ENCODE measurements around the gene CKAP2L.

The CKAP2L gene

DNA sequence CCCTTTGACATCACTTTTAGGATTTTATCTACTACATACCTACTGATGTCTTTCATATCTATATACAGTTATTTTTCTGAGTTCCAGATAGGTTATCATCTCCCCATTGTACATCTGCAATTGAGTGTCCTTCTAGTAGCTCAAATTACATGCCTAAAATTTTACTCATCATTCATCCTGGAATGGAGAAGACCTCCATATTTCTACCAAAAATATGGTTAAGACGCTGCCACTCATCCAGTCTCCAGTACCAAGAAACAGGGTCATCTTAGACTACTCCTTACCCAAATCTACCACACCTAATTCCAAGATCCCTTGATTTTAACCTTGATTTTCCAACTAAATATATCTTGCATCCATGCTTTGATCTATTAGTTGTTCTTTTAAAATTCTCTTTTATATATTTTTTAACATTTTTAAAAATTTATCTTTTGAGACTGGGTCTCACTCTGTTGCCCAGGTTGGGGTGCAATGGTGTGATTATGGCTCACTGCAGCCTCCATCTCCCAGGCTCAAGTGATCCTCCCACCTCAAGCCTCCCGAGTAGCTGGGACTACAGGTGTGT is 8.6 kb upstream of the CKAP2L start:
- DNase-seq: no peak
- no peaks in the 10 kb centered on the region for H3K9me3 ChIP-seq (ENCODE audit: control extremely low read depth in 1 of 5, control insufficient read depth in 4 of 5, insufficient read depth in 2 of 5, low read depth in 1 of 5, low read length in 4 of 5)
- POLR2A ChIA-PET: no interaction called here
- H3K27me3 ChIP-seq (replicated peaks in 2 of 5; ENCODE audit: control insufficient read depth in 4 of 5, insufficient read depth in 5 of 5, low read length in 4 of 5): no peaks in the 10 kb centered on the region
- CTCF ChIA-PET: interaction anchor here (1.0 to 1.1 kb wide), 3 partner anchors 73 to 169 kb away, joined by 3 read pairs; no protein-coding TSS in a partner anchor
- peaks cover 0 to 17% (median 9%) of the 10 kb centered on the region in 4 experiments for H3K4me1 ChIP-seq (ENCODE audit: control extremely low read depth in 1 of 4, control insufficient read depth in 4 of 4, insufficient read depth in 4 of 4, low read length in 3 of 4)
- H3K27ac ChIP-seq (ENCODE audit: insufficient read depth in 1 of 2, low read depth in 1 of 2, low read length in 2 of 2, poor library complexity in 1 of 2, severe bottlenecking in 2 of 2): no peak overlapping the region
- H3K4me3 ChIP-seq (ENCODE audit: control insufficient read depth in 1 of 7, extremely low read depth in 1 of 7, insufficient read depth in 4 of 7, low read depth in 2 of 7, low read length in 6 of 7): no peak overlapping the region
- 13% methylated on average over 1 of the region's 2 CpGs for WGBS (ENCODE audit: insufficient coverage)
- no peaks in the 10 kb centered on the region for H3K36me3 ChIP-seq (ENCODE audit: control insufficient read depth in 4 of 4, insufficient read depth in 4 of 4, low read length in 3 of 4)

DNA sequence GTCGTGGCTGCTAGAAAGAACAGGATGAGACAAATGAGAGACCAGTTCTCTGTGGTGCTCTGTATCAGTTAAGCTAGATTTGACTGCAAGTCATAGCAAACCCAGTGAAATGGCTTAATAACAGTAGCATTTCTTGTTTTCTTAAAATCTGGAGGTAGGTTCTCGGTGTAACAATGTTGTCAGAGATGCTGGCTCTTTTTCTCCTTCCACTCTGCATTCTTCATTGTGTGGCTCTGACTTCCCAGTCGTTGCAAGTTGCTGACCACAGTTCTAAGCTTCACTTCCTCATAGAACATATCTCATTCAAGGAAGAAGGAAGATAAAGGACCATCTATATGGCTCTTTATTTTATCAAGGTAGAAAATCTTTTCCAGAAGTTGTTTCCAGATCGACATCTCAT is 7.9 kb upstream of the CKAP2L start:
- H3K9me3 ChIP-seq (ENCODE audit: control extremely low read depth in 1 of 5, control insufficient read depth in 4 of 5, insufficient read depth in 2 of 5, low read depth in 1 of 5, low read length in 4 of 5): peaks cover 0 to 4% (median 3%) of the 10 kb centered on the region in 5 experiments
- peaks cover 0 to 20% (median 6%) of the 10 kb centered on the region in 4 experiments for H3K4me1 ChIP-seq (ENCODE audit: control extremely low read depth in 1 of 4, control insufficient read depth in 4 of 4, insufficient read depth in 4 of 4, low read length in 3 of 4)
- WGBS (ENCODE audit: insufficient coverage): 43% methylated on average over 1 of the region's 4 CpGs
- no peak overlapping the region for H3K27ac ChIP-seq (ENCODE audit: insufficient read depth in 1 of 2, low read depth in 1 of 2, low read length in 2 of 2, poor library complexity in 1 of 2, severe bottlenecking in 2 of 2)
- no peaks in the 10 kb centered on the region for H3K36me3 ChIP-seq (ENCODE audit: control insufficient read depth in 4 of 4, insufficient read depth in 4 of 4, low read length in 3 of 4)
- H3K27me3 ChIP-seq (replicated peaks in 2 of 5; ENCODE audit: control insufficient read depth in 4 of 5, insufficient read depth in 5 of 5, low read length in 4 of 5): no peaks in the 10 kb centered on the region
- ChIA-PET CTCF (interaction anchor here (1.0 to 1.1 kb wide), 2 partner anchors 74 to 169 kb away, joined by 3 read pairs; no protein-coding TSS in a partner anchor), POLR2A (no interaction called here)
- DNase-seq: peak in 1 of 3 donors; percentile 44
- no peak overlapping the region for H3K4me3 ChIP-seq (ENCODE audit: control insufficient read depth in 1 of 7, extremely low read depth in 1 of 7, insufficient read depth in 4 of 7, low read depth in 2 of 7, low read length in 6 of 7)

DNA sequence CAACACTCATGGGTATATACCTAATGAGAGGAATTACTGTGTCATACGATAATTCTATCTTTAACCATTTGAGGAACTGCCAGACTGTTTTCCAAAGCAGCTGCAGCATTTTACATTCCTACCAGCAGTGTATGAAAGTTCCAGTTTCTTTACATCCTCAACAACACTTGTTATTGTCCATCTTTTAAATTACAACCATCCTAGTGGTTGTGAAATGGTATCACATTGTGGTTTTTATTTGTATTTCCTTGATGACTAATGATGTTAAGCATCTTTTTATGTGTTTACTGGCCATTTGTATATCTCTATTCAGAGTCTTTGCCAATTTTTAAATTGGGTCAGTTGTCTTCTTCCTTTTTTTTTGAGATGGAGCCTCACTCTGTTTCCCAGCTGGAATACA is 4.0 kb upstream of the CKAP2L start:
- H3K4me3 ChIP-seq (ENCODE audit: control insufficient read depth in 1 of 7, extremely low read depth in 1 of 7, insufficient read depth in 4 of 7, low read depth in 2 of 7, low read length in 6 of 7): no peak overlapping the region
- H3K36me3 ChIP-seq (ENCODE audit: control insufficient read depth in 4 of 4, insufficient read depth in 4 of 4, low read length in 3 of 4): no peaks in the 10 kb centered on the region
- DNase-seq: peak in 1 of 3 donors; percentile 25
- H3K4me1 ChIP-seq (ENCODE audit: control extremely low read depth in 1 of 4, control insufficient read depth in 4 of 4, insufficient read depth in 4 of 4, low read length in 3 of 4): peaks cover 6 to 26% (median 15%) of the 10 kb centered on the region in 4 experiments
- no peaks in the 10 kb centered on the region for H3K27me3 ChIP-seq (replicated peaks in 2 of 5; ENCODE audit: control insufficient read depth in 4 of 5, insufficient read depth in 5 of 5, low read length in 4 of 5)
- CTCF ChIA-PET: interaction anchor here (0.9 to 1.6 kb wide), 3 partner anchors 14 to 18 kb away, joined by 3 to 6 read pairs (median 3); no protein-coding TSS in a partner anchor
- POLR2A ChIA-PET: no interaction called here
- H3K9me3 ChIP-seq (ENCODE audit: control extremely low read depth in 1 of 5, control insufficient read depth in 4 of 5, insufficient read depth in 2 of 5, low read depth in 1 of 5, low read length in 4 of 5): peaks cover 0 to 4% (median 3%) of the 10 kb centered on the region in 5 experiments
- 60% methylated on average over 1 of the region's 1 CpG for WGBS (ENCODE audit: insufficient coverage)
- no peak overlapping the region for H3K27ac ChIP-seq (ENCODE audit: insufficient read depth in 1 of 2, low read depth in 1 of 2, low read length in 2 of 2, poor library complexity in 1 of 2, severe bottlenecking in 2 of 2)

DNA sequence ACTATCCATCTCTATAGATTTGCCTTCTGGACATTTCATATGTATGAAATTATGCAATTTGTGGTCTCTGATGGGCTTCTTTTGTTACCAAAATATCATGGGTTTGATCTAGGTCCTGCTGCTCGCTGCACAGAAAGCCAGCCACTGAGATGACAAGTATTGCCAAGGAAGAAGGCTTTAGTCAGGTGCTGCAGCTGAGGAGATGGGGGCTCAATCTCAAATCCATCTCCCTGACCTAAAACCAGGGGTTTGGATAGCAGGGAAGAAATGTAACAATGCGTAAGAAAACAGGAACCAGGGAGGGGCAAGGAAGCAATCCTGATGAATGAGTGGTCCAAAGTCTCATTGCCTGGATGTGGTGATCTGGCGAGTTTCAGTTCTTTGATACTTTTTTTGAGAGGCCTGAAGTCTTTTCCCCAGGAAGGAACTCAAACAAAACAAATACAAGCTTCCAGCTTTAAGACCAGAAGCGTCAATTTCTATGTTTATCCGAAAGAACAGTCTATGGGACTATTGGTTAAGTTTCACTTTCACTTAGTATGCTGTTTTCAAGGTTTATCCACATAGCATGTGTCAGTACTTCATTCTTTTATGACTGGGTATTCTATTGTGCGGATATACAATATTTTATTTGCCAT is 3.4 kb upstream of the CKAP2L start:
- ChIA-PET CTCF (interaction anchor here (1.6 kb wide), 1 partner anchor 14 kb away, joined by 6 read pairs; no protein-coding TSS in a partner anchor), POLR2A (no interaction called here)
- Histone ChIP-seq H3K9me3 (ENCODE audit: control extremely low read depth in 1 of 5, control insufficient read depth in 4 of 5, insufficient read depth in 2 of 5, low read depth in 1 of 5, low read length in 4 of 5) (peaks cover 0 to 4% (median 3%) of the 10 kb centered on the region in 5 experiments), H3K4me1 (ENCODE audit: control extremely low read depth in 1 of 4, control insufficient read depth in 4 of 4, insufficient read depth in 4 of 4, low read length in 3 of 4) (peaks cover 6 to 32% (median 21%) of the 10 kb centered on the region in 4 experiments), H3K27me3 (replicated peaks in 2 of 5; ENCODE audit: control insufficient read depth in 4 of 5, insufficient read depth in 5 of 5, low read length in 4 of 5) (no peaks in the 10 kb centered on the region), H3K36me3 (ENCODE audit: control insufficient read depth in 4 of 4, insufficient read depth in 4 of 4, low read length in 3 of 4) (no peaks in the 10 kb centered on the region), H3K4me3 (ENCODE audit: control insufficient read depth in 1 of 7, extremely low read depth in 1 of 7, insufficient read depth in 4 of 7, low read depth in 2 of 7, low read length in 6 of 7) (peak overlapping the region in 2 of 7 experiments; percentile 23 to 54), H3K27ac (ENCODE audit: insufficient read depth in 1 of 2, low read depth in 1 of 2, low read length in 2 of 2, poor library complexity in 1 of 2, severe bottlenecking in 2 of 2) (peak overlapping the region in 1 of 2 experiments; percentile 37)
- peak in 2 of 3 donors; percentile 26 to 50 for DNase-seq
- 63% methylated on average over 3 of the region's 6 CpGs for WGBS (ENCODE audit: insufficient coverage)

DNA sequence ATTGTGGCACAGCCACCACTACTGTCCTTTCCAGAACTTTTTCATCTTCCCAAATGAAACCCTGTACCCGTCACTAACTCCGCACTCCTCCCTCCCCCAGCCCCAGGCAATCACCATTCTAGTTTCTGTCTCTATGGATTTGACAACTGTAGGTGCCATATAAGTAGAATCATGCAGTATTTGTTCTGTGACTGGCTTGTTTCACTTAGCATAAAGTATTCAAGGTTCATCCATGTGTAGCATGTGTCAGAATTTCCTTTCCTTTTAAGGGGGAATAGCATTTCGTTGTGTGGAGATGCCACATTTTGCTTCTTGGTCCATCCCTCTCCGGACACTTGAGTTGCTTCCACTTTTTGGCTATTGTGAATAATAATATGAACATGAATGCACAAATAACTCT is 842 bp upstream of the CKAP2L start:
- Histone ChIP-seq H3K4me1 (ENCODE audit: control extremely low read depth in 1 of 4, control insufficient read depth in 4 of 4, insufficient read depth in 4 of 4, low read length in 3 of 4) (peaks cover 6 to 36% (median 26%) of the 10 kb centered on the region in 4 experiments), H3K9me3 (ENCODE audit: control extremely low read depth in 1 of 5, control insufficient read depth in 4 of 5, insufficient read depth in 2 of 5, low read depth in 1 of 5, low read length in 4 of 5) (peaks cover 0 to 4% (median 3%) of the 10 kb centered on the region in 5 experiments), H3K27me3 (replicated peaks in 2 of 5; ENCODE audit: control insufficient read depth in 4 of 5, insufficient read depth in 5 of 5, low read length in 4 of 5) (no peaks in the 10 kb centered on the region), H3K4me3 (ENCODE audit: control insufficient read depth in 1 of 7, extremely low read depth in 1 of 7, insufficient read depth in 4 of 7, low read depth in 2 of 7, low read length in 6 of 7) (peak overlapping the region in 6 of 7 experiments; percentile 81 to 96 (median 88)), H3K27ac (ENCODE audit: insufficient read depth in 1 of 2, low read depth in 1 of 2, low read length in 2 of 2, poor library complexity in 1 of 2, severe bottlenecking in 2 of 2) (peak overlapping the region in 1 of 2 experiments; percentile 68), H3K36me3 (ENCODE audit: control insufficient read depth in 4 of 4, insufficient read depth in 4 of 4, low read length in 3 of 4) (peaks cover 0 to 9% (median 1%) of the 10 kb centered on the region in 4 experiments)
- WGBS (ENCODE audit: insufficient coverage): no CpG with 5 or more reads among the region's 4 CpGs
- DNase-seq: no peak
- POLR2A ChIA-PET: interaction anchor here (1.2 kb wide), 1 partner anchor 64 kb away, joined by 3 read pairs; no protein-coding TSS in a partner anchor
- CTCF ChIA-PET: no interaction called here

DNA sequence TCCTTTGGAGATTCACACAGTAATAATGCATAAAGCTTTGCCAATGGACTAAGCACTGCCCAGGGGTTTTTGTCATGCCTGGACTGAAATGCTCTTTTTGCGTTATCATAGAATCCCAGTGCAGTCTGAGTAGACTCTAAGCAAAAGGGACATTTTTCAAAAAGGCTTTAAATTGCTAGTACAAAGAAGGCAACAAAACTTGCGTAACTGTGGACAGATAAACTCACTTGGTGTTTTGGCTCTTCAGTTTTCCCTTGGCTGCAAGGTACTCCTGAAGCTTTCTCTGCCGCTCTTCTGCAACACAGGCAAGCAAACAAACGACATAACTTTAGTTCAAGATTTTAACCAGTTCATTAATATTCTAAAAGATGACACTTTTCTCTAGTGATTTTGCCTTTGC is 2.1 kb downstream of the CKAP2L start:
- POLR2A ChIA-PET: interaction anchor here (0.6 kb wide), 1 partner anchor 170 kb away, joined by 14 read pairs; no protein-coding TSS in a partner anchor
- H3K27me3 ChIP-seq (replicated peaks in 2 of 5; ENCODE audit: control insufficient read depth in 4 of 5, insufficient read depth in 5 of 5, low read length in 4 of 5): no peaks in the 10 kb centered on the region

More for the DNA sequence above, 2.1 kb downstream of the CKAP2L start:
- H3K4me1 ChIP-seq (ENCODE audit: control extremely low read depth in 1 of 4, control insufficient read depth in 4 of 4, insufficient read depth in 4 of 4, low read length in 3 of 4): peaks cover 6 to 31% (median 25%) of the 10 kb centered on the region in 4 experiments
- WGBS (ENCODE audit: insufficient coverage): 90% methylated on average over 3 of the region's 4 CpGs
- CTCF ChIA-PET: interaction anchor here (0.7 to 5.2 kb wide), 5 partner anchors 9 to 181 kb away, joined by 3 to 32 read pairs (median 4); partner anchors contain the start of gene IL1B
- H3K36me3 ChIP-seq (ENCODE audit: control insufficient read depth in 4 of 4, insufficient read depth in 4 of 4, low read length in 3 of 4): peaks cover 4 to 28% (median 7%) of the 10 kb centered on the region in 4 experiments
- H3K4me3 ChIP-seq (ENCODE audit: control insufficient read depth in 1 of 7, extremely low read depth in 1 of 7, insufficient read depth in 4 of 7, low read depth in 2 of 7, low read length in 6 of 7): no peak overlapping the region
- no peak for DNase-seq
- H3K27ac ChIP-seq (ENCODE audit: insufficient read depth in 1 of 2, low read depth in 1 of 2, low read length in 2 of 2, poor library complexity in 1 of 2, severe bottlenecking in 2 of 2): no peak overlapping the region
- no peaks in the 10 kb centered on the region for H3K9me3 ChIP-seq (ENCODE audit: control extremely low read depth in 1 of 5, control insufficient read depth in 4 of 5, insufficient read depth in 2 of 5, low read depth in 1 of 5, low read length in 4 of 5)

Measured in common myeloid progenitor, CD34-positive (primary cell).